GM12865 (cell line): ENCODE data around the gene PARP8.

Experiments
- DNase-seq: peaks from one replicate; pipeline ENCODE4 v3.0.0; 2010; ENCODE audit warnings: low read depth
- H3K4me3 ChIP-seq: 2 replicates; pipeline ENCODE4 v1.5.1; 2011; ENCODE audit warnings: mild to moderate bottlenecking, low read depth, low read length, control low read depth
- CTCF ChIP-seq: IDR thresholded peaks from 2 replicates; pipeline ENCODE4 v1.5.1; 2011; ENCODE audit warnings: low read length, control low read depth, low read depth, inconsistent platforms; ENCODE audit not compliant: insufficient read depth; ENCODE audit errors: missing control alignments

Gene PARP8

GRCh38 chr5:50814556-50814955 is 148.1 kb downstream of the PARP8 start:
- no peak for DNase-seq
- no peak overlapping the region for H3K4me3 ChIP-seq
- no peak for TF ChIP-seq CTCF

- TF ChIP-seq CTCF = no peak
- no peak for DNase-seq
- no peak overlapping the region for H3K4me3 ChIP-seq
Measured at GRCh38 chr5:50822046-50822445, 155.6 kb downstream of the PARP8 start.

GRCh38 chr5:50822761-50823160 is 156.3 kb downstream of the PARP8 start:
- no peak for DNase-seq
- H3K4me3 ChIP-seq = no peak overlapping the region
- TF ChIP-seq CTCF = no peak

GRCh38 chr5:50823568-50823967 is 157.1 kb downstream of the PARP8 start:
- no peak for TF ChIP-seq CTCF
- H3K4me3 ChIP-seq = no peak overlapping the region
- no peak for DNase-seq

GRCh38 chr5:50824109-50824508 is 157.7 kb downstream of the PARP8 start:
- TF ChIP-seq CTCF = no peak
- no peak for DNase-seq
- no peak overlapping the region for H3K4me3 ChIP-seq

- H3K4me3 ChIP-seq = no peak overlapping the region
- no peak for TF ChIP-seq CTCF
- no peak for DNase-seq
Measured at GRCh38 chr5:50827516-50828247, 161.2 kb downstream of the PARP8 start.

GRCh38 chr5:50829023-50829422 is 162.6 kb downstream of the PARP8 start:
- DNase-seq = no peak
- TF ChIP-seq CTCF = no peak
- H3K4me3 ChIP-seq = no peak overlapping the region
